LNCaP clone FGC (cell line): ENCODE measurements around the gene POU2AF2.

Experiments used
- DNase-seq: peaks from one replicate; pipeline ENCODE4 v3.0.0-alpha.2; 2011; ENCODE audit warnings: low read depth
- H3K4me3 ChIP-seq: 2 replicates; pipeline ENCODE4 v1.5.1; 2011; ENCODE audit warnings: mild to moderate bottlenecking, low read depth, low read length, control low read depth
- TF ChIP-seq, protein P1 (sequence below): IDR thresholded peaks from 2 replicates; pipeline ENCODE4 v1.5.1; 2012; ENCODE audit warnings: mild to moderate bottlenecking; ENCODE audit not compliant: control insufficient read depth, insufficient read depth; ENCODE audit errors: extremely low read depth

POU2AF2 gene

GRCh38 chr11:111301842-111302118 lies 56.3 kb downstream of the POU2AF2 start:
- TF ChIP-seq, protein P1, sequence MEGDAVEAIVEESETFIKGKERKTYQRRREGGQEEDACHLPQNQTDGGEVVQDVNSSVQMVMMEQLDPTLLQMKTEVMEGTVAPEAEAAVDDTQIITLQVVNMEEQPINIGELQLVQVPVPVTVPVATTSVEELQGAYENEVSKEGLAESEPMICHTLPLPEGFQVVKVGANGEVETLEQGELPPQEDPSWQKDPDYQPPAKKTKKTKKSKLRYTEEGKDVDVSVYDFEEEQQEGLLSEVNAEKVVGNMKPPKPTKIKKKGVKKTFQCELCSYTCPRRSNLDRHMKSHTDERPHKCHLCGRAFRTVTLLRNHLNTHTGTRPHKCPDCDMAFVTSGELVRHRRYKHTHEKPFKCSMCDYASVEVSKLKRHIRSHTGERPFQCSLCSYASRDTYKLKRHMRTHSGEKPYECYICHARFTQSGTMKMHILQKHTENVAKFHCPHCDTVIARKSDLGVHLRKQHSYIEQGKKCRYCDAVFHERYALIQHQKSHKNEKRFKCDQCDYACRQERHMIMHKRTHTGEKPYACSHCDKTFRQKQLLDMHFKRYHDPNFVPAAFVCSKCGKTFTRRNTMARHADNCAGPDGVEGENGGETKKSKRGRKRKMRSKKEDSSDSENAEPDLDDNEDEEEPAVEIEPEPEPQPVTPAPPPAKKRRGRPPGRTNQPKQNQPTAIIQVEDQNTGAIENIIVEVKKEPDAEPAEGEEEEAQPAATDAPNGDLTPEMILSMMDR, result no peak
- DNase-seq, result no peak
- peak overlapping the region; percentile 57 for H3K4me3 ChIP-seq

GRCh38 chr11:111302298-111302697 lies 56.8 kb downstream of the POU2AF2 start:
- DNase-seq, result no peak
- peak overlapping the region; percentile 57 for H3K4me3 ChIP-seq
- TF ChIP-seq, protein P1, result no peak

- peak; percentile 100 for DNase-seq
- TF ChIP-seq, protein P1, result no peak
- peak overlapping the region; percentile 57 for H3K4me3 ChIP-seq
Measured at GRCh38 chr11:111303461-111303860, 57.9 kb downstream of the POU2AF2 start.

DNA sequence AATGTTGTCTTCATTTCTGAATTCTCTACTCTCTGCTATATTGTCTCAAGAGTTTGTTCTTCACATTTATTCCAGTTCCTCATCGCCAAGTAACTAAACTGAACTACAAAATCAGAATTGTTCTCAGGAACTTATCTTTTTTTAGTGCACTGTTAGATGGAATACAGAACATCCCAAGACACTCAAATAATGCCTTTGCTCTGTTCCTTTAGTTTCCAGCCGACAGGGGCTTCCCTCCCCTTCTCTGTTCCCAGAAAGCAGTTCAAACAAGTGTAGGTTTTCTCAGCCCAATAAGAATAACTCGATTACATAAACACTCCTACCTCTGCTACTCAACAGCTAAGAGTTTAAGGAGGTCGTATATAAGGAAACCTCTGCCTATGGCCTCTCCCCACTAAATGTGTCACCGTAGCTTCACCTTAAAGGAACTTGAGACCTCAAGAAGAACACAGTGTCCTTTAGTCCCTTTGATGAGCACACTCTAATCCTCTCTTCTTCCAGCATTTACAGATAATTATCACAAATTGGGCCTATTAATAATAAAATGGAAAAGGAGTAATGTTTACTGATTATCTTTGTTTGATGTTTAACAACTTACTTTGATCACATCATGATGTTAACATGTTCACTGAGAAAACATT lies 59.8 kb downstream of the POU2AF2 start:
- peak; percentile 93 for DNase-seq
- peak overlapping the region; percentile 57 for H3K4me3 ChIP-seq
- TF ChIP-seq, protein P1, result no peak

- DNase-seq, result no peak
- peak overlapping the region; percentile 57 for H3K4me3 ChIP-seq
- TF ChIP-seq, protein P1, result no peak
Measured at GRCh38 chr11:111305876-111306275, 60.4 kb downstream of the POU2AF2 start.

- TF ChIP-seq, protein P1, result no peak
- DNase-seq, result no peak
- H3K4me3 ChIP-seq, result 0 out of 2 replicates have a peak overlapping the region, but pooled peaks have one; percentile 57
Measured at GRCh38 chr11:111306321-111306720, 60.8 kb downstream of the POU2AF2 start.

- DNase-seq, result no peak
- H3K4me3 ChIP-seq, result no peak overlapping the region
- TF ChIP-seq, protein P1, result 0 out of 2 replicates have a peak, but pooled peaks have one; percentile 14
Measured at GRCh38 chr11:111307472-111308108, 62.1 kb downstream of the POU2AF2 start.
